Measurements from ENCODE around the gene TRMT11. TPM values are rescaled to one million over a fixed set of nuclear protein-coding genes. Genes with fewer than 3 reads are reported as not detected.

Gene TRMT11
- total RNA-seq, 6 donors from 2014 or later = 13.8 to 66.0 (median 25.5) TPM

DNA sequence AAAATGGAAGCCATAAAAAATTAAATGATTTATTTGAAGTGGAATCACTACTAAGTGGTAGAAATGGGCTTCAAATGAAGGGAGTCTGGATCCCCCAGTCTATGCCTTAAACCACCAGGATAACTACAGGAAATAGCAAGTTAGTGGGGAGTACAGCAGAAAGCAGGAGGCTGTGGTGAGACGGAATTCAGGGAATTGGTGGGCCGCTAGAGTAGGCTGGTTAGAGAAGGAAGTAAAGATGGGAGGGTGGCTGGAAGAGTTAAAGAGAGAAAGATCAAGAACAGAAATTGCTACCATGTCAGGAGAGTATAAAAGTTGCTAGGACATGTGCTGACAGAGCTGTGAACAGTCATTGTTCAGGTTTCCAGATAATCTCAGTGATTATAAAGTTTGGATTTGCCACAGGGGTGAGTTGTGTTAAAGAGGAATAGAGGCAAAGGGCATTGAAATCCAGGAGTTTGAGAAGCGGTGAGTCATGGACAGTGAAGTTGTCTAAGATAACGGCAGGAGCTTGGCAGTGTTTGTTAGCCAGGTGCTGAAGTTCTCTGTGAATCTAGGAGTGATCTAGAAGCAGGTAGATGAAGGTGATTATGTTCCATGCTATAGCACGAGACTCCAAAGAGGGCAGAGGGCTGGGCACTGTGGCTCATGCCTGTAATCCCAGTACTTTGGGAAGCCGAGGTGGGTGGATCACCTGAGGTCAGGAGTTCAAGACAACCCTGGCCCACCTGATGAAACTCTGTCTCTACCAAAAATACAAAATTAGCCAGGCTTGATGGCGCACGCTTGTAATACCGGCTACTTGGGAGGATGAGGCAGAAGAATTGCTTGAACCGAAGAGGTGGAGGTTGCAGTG, 43.4 kb upstream of the TRMT11 start:
- H3K27ac ChIP-seq = peak overlapping the region in 3 of 4 donors; percentile 72 to 83 (median 76)
- H3K4me1 ChIP-seq = peaks cover 33 to 41% (median 35%) of the 10 kb centered on the region in 4 donors
- DNase-seq (no peak), ATAC-seq (ENCODE audit: low FRiP score in 2 of 2) (no peak)
- no peak for TF ChIP-seq POLR2A (IDR thresholded peaks at IDR 0.05)
- H3K27me3 ChIP-seq = no peaks in the 10 kb centered on the region
- no peak overlapping the region for H3K4me3 ChIP-seq
- H3K9me3 ChIP-seq = no peaks in the 10 kb centered on the region
- 86 to 90% methylated on average over 10 of the region's 10 CpGs for WGBS, 2 donors
- no peaks in the 10 kb centered on the region for H3K36me3 ChIP-seq

DNA sequence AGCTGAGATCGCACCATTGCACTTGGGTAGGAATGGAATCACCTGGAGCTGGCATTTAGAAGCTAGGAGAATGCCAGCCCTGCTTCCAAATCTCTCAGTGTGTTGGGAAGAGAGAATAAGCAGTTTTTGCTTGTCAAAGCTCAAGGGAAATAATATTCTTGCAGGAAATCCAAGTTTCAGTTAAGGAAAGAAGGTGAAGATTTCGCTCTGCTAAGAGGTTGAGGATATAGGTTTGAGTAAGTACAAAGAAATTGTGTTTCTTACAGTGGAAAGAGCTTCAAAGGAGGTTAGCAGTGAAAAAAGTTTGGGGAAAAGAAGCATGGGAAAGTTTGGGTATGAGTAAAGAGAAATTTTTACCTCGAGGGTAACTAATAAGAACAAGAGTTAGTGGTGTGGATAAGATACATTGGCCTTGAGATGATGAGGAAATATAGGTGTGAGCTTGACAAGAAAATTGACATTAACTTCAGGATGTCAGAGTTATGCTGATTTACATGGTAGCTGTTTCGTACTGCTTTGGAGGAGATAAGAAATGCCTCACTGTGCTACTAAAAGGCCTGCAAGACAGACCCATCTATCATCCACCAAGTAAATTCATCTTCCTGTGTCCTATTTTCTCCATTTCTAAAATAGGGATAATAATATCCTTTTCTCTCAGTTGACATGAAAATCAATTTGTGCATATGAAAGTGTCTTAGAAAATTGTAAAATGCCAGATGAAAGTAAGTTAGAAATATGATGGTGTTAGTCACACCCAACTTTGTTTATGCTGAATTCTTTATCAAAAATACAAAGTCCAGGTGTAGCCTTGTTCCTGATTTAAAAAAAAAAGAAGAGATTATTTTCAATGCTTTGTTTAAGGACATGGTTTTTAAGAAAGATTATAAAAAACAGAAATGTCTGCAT, 42.6 kb upstream of the TRMT11 start:
- ATAC-seq (ENCODE audit: low FRiP score in 2 of 2) = no peak
- Histone ChIP-seq H3K4me3 (peak overlapping the region in 1 of 4 donors; percentile 4), H3K4me1 (peaks cover 36 to 44% (median 36%) of the 10 kb centered on the region in 4 donors), H3K9me3 (no peaks in the 10 kb centered on the region), H3K27ac (peak overlapping the region; percentile 60 to 83 (median 74)), H3K27me3 (no peaks in the 10 kb centered on the region), H3K36me3 (no peaks in the 10 kb centered on the region)
- TF ChIP-seq, protein P1, sequence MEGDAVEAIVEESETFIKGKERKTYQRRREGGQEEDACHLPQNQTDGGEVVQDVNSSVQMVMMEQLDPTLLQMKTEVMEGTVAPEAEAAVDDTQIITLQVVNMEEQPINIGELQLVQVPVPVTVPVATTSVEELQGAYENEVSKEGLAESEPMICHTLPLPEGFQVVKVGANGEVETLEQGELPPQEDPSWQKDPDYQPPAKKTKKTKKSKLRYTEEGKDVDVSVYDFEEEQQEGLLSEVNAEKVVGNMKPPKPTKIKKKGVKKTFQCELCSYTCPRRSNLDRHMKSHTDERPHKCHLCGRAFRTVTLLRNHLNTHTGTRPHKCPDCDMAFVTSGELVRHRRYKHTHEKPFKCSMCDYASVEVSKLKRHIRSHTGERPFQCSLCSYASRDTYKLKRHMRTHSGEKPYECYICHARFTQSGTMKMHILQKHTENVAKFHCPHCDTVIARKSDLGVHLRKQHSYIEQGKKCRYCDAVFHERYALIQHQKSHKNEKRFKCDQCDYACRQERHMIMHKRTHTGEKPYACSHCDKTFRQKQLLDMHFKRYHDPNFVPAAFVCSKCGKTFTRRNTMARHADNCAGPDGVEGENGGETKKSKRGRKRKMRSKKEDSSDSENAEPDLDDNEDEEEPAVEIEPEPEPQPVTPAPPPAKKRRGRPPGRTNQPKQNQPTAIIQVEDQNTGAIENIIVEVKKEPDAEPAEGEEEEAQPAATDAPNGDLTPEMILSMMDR (IDR thresholded peaks at IDR 0.05) = no peak
- no peak for TF ChIP-seq EP300 (IDR thresholded peaks at IDR 0.05)
- no peak for TF ChIP-seq POLR2A (IDR thresholded peaks at IDR 0.05)
- no peak for TF ChIP-seq POLR2AphosphoS5 (IDR thresholded peaks at IDR 0.05)
- WGBS, 2 donors = 72 to 74% methylated on average over 4 of the region's 4 CpGs
- DNase-seq = no peak

DNA sequence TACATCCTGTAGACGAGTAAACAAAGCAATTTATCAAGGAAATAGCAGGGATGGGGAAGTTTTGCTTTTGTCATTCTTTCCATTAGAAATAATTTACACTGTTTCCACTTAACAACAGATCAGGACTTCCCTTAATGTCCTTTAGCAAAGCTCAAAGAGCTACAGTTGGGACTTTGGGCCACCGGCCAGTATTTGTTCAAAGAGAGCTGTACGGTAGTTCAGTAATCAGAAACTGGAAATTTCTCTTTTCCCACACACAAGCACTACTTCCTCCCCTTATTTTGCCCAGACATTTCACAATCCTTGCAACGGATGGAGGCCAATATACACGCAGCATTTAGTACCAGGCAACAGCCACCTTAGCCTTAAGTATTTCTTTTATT, 41.9 kb upstream of the TRMT11 start:
- H3K36me3 ChIP-seq = no peaks in the 10 kb centered on the region
- H3K4me1 ChIP-seq = peaks cover 36 to 44% (median 36%) of the 10 kb centered on the region in 4 donors
- WGBS, 2 donors = 1 to 10% methylated on average over 5 of the region's 5 CpGs
- DNase-seq (peak in 1 of 2 donors; percentile 92), ATAC-seq (ENCODE audit: low FRiP score in 2 of 2) (peak; percentile 72 to 78)
- H3K9me3 ChIP-seq = no peaks in the 10 kb centered on the region
- TF ChIP-seq EP300 (IDR thresholded peaks at IDR 0.05) (peak; percentile 30 to 97 (median 74)), POLR2A (IDR thresholded peaks at IDR 0.05) (no peak), POLR2AphosphoS5 (IDR thresholded peaks at IDR 0.05) (peak; percentile 40 to 73)
- H3K27ac ChIP-seq = peak overlapping the region; percentile 60 to 83 (median 74)
- H3K27me3 ChIP-seq = no peaks in the 10 kb centered on the region
- H3K4me3 ChIP-seq = peak overlapping the region in 1 of 4 donors; percentile 4

DNA sequence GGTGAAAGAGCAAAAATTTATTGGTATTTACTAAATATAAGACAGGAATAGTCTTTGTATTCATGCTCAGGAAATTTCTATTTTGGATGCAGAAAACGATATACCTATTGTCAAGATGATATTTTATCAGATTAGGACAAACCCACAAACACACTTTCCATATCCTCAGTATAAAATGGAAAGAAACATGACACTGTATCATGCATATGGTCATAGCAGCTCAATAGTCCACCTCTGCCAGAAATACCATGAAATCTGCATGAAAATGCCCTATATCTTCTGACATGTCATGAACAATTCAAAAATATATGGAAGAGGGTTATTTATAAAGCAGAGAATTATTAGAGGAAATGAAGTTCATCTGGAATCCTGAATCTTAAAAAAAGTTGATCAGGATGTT, 41.4 kb upstream of the TRMT11 start:
- Histone ChIP-seq H3K4me1 (peaks cover 36 to 44% (median 36%) of the 10 kb centered on the region in 4 donors), H3K9me3 (no peaks in the 10 kb centered on the region), H3K27me3 (no peaks in the 10 kb centered on the region), H3K36me3 (no peaks in the 10 kb centered on the region), H3K27ac (peak overlapping the region; percentile 60 to 83 (median 74)), H3K4me3 (peak overlapping the region in 1 of 4 donors; percentile 4)
- no peak for ATAC-seq (ENCODE audit: low FRiP score in 2 of 2)
- TF ChIP-seq, protein P1 (IDR thresholded peaks at IDR 0.05) = no peak
- TF ChIP-seq EP300 (IDR thresholded peaks at IDR 0.05) = no peak
- TF ChIP-seq POLR2A (IDR thresholded peaks at IDR 0.05) = no peak
- TF ChIP-seq POLR2AphosphoS5 (IDR thresholded peaks at IDR 0.05) = no peak
- 31 to 39% methylated on average over 1 of the region's 1 CpG for WGBS, 2 donors
- no peak for DNase-seq

DNA sequence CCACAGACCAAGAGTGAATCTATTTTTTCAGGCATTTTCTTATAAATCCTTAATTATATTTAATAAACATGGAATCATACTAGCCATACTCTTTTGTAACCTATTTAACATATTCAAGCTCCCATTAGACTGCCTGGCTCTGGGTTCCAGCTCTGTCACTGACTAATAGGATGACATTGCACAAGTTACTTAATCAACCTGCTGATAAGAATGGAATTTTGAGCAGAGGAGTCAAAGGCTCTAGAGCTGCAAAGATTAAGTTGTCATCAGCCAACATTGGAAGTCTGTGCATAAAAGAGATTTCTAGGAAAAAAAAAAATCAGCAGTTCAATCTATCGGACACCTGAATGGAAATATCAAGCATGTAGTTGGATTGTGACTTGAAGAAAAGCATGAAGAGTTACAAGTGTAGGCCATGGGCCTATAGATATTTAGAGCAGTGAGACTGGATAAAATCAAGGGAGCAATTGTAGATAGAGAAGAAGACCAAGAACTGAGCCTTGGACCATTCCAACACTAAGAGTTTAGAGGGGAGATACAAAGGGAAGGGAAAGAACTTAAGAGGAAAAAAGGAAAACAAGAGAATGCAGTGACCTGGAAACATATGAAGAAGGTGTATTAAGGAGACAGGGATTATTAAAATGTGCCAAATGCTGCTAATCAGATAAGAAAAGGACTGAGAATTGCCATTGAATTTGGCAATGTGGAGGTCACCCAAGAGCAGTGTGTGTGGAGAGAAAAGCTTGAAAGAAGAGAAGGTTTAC, 40.8 kb upstream of the TRMT11 start:
- H3K27ac ChIP-seq = peak overlapping the region; percentile 60 to 83 (median 74)
- no peaks in the 10 kb centered on the region for H3K27me3 ChIP-seq
- H3K9me3 ChIP-seq = no peaks in the 10 kb centered on the region
- H3K4me3 ChIP-seq = no peak overlapping the region
- no peak for DNase-seq
- 80 to 82% methylated on average over 1 of the region's 1 CpG for WGBS, 2 donors
- H3K4me1 ChIP-seq = peaks cover 34 to 44% (median 36%) of the 10 kb centered on the region in 4 donors
- peak in 1 of 2 donors; percentile 55 for ATAC-seq (ENCODE audit: low FRiP score in 2 of 2)
- TF ChIP-seq, protein P1 (IDR thresholded peaks at IDR 0.05) = no peak
- TF ChIP-seq POLR2A (IDR thresholded peaks at IDR 0.05) = no peak
- TF ChIP-seq EP300 (IDR thresholded peaks at IDR 0.05) = no peak
- no peak for TF ChIP-seq POLR2AphosphoS5 (IDR thresholded peaks at IDR 0.05)
- no peaks in the 10 kb centered on the region for H3K36me3 ChIP-seq
